ENCODE results near the gene PGLYRP1. TPM values are rescaled to one million over a fixed set of nuclear protein-coding genes. Genes with fewer than 3 reads are reported as not detected.

PGLYRP1 gene
- total RNA-seq, 3 donors from 2014 or later: not detected

DNA sequence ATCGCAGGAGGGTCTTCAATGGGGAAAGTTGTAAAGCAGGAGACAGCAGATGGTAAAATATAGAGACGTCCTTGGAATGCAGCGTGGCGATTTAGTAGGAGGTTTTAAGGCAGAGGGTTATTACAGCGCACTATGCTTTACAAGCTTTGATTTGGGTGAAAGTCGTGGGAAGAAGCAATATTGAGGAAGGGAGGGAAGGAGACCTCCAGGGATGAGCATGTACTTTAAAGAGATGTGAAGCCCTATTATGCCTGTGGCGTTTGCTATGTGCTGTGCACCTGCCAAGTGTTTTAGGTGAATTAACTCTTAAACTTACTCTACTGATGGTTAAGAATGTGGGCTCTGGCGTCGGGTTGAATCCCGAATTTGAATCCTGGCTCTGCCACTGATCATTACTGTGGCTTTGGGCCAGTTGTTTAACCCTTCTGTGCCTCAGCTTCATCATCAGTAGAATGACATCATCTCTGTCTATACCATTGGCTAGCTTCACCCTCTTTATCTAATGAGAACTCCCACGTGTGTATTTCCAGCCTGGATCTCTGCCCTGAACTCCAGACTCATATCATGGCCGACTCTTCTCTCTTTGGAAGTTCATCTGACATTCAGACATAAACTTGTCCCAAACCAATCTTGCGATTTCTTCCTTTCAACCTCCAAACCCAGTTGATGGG, 27.0 kb downstream of the PGLYRP1 start:
- Histone ChIP-seq H3K9me3 (no peaks in the 10 kb centered on the region), H3K4me1 (peaks cover 0 to 13% of the 10 kb centered on the region in 2 donors), H3K4me3 (peak overlapping the region; percentile 70 to 75 (median 73)), H3K27ac (peak overlapping the region; percentile 75 to 86), H3K27me3 (peaks cover 0 to 4% of the 10 kb centered on the region in 2 donors), H3K36me3 (no peaks in the 10 kb centered on the region)
- TF ChIP-seq POLR2AphosphoS5 (IDR thresholded peaks at IDR 0.05): no peak
- no peak for TF ChIP-seq CTCF (IDR thresholded peaks at IDR 0.05)
- TF ChIP-seq POLR2A (IDR thresholded peaks at IDR 0.05): no peak
- no peak for DNase-seq (ENCODE audit: low spot score in 2 of 2)
- intact Hi-C loops (cut with DNase I; ENCODE audit: low total_unique reads): no loop called here

- Histone ChIP-seq H3K27me3 (peaks cover 0 to 4% of the 10 kb centered on the region in 2 donors), H3K36me3 (no peaks in the 10 kb centered on the region), H3K27ac (peak within 1 kb of the TSS; percentile 75 to 86), H3K4me1 (peaks cover 0 to 7% of the 10 kb centered on the region in 2 donors), H3K4me3 (peak within 1 kb of the TSS; percentile 70 to 75 (median 73)), H3K9me3 (no peaks in the 10 kb centered on the region)
- intact Hi-C loops (cut with DNase I; ENCODE audit: low total_unique reads): no loop called here
- TF ChIP-seq POLR2A (IDR thresholded peaks at IDR 0.05) (peak; percentile 68), POLR2AphosphoS5 (IDR thresholded peaks at IDR 0.05) (peak in 2 of 3 donors; percentile 37 to 54), CTCF (IDR thresholded peaks at IDR 0.05) (no peak)
- DNase-seq (ENCODE audit: low spot score in 2 of 2): peak; percentile 97 to 99
Measured at GRCh38 chr19:45994998-45995714, 27.7 kb downstream of the PGLYRP1 start, which contains the start of gene CCDC61. Gene CCDC61 (plus strand): TSS chr19:45995467. CDS start chr19:46003019, 7,552 bp downstream.

- TF ChIP-seq CTCF (IDR thresholded peaks at IDR 0.05) (no peak), POLR2A (IDR thresholded peaks at IDR 0.05) (no peak), POLR2AphosphoS5 (IDR thresholded peaks at IDR 0.05) (no peak)
- Histone ChIP-seq H3K27me3 (peaks cover 0 to 4% of the 10 kb centered on the region in 2 donors), H3K9me3 (no peaks in the 10 kb centered on the region), H3K36me3 (no peaks in the 10 kb centered on the region), H3K4me1 (peaks cover 0 to 5% of the 10 kb centered on the region in 2 donors), H3K27ac (no peak overlapping the region), H3K4me3 (peak overlapping the region; percentile 70 to 75 (median 73))
- no peak for DNase-seq (ENCODE audit: low spot score in 2 of 2)
- intact Hi-C loops (cut with DNase I; ENCODE audit: low total_unique reads): no loop called here
Measured at GRCh38 chr19:45994456-45994997, 28.3 kb downstream of the PGLYRP1 start.

GRCh38 chr19:45990113-45990728, 32.6 kb downstream of the PGLYRP1 start:
- DNase-seq (ENCODE audit: low spot score in 2 of 2): no peak
- TF ChIP-seq POLR2A (IDR thresholded peaks at IDR 0.05) (no peak), POLR2AphosphoS5 (IDR thresholded peaks at IDR 0.05) (no peak), CTCF (IDR thresholded peaks at IDR 0.05) (no peak)
- Histone ChIP-seq H3K27ac (no peak overlapping the region), H3K4me1 (no peaks in the 10 kb centered on the region), H3K36me3 (no peaks in the 10 kb centered on the region), H3K4me3 (no peak overlapping the region), H3K9me3 (no peaks in the 10 kb centered on the region), H3K27me3 (no peaks in the 10 kb centered on the region)
- intact Hi-C loops (cut with DNase I; ENCODE audit: low total_unique reads): no loop called here
